ENCODE results near the gene INPP4B.

GRCh38 chr4:142016031-142016430 lies 830.1 kb downstream of the INPP4B start:
- TF ChIP-seq CTCF (IDR thresholded peaks at IDR 0.05) (no peak), POLR2A (IDR thresholded peaks at IDR 0.05) (no peak)

Measured in uterus (tissue), 2 donors.